SU-DHL-6 (cell line): ENCODE results near the gene CDH13.

Experiments
- H2AFZ ChIP-seq: fragments of 200-600 bp; sonication (generic); 2 replicates; pipeline ENCODE4 v1.6.1; 2014; ENCODE audit warnings: low read depth, mild to moderate bottlenecking, moderate library complexity, mixed read lengths, antibody characterized with exemption, low read length; ENCODE audit not compliant: severe bottlenecking
- H3F3A ChIP-seq: fragments of 200-600 bp; shearing (Covaris generic); 2 replicates; pipeline ENCODE4 v1.6.0; 2016; ENCODE audit warnings: antibody characterized with exemption, mild to moderate bottlenecking; ENCODE audit not compliant: insufficient read depth
- H3K27ac ChIP-seq: fragments of 200-600 bp; sonication (generic); 2 replicates; pipeline ENCODE4 v1.5.1; 2016; ENCODE audit warnings: low read depth, mild to moderate bottlenecking, low read length, moderate library complexity, mixed read lengths
- H3K27me3 ChIP-seq: fragments of 200-600 bp; sonication (generic), shearing (Covaris generic); 2 replicates; pipeline ENCODE4 v1.6.0; 2014; ENCODE audit warnings: mild to moderate bottlenecking, low read length
- H3K36me3 ChIP-seq: fragments of 200-600 bp; sonication (generic); 2 replicates; pipeline ENCODE4 v1.6.1; 2014; ENCODE audit warnings: mild to moderate bottlenecking, low read length, mixed read lengths
- H3K4me2 ChIP-seq: fragments of 300-600, 200-600 bp; shearing (Covaris generic), sonication (generic); 2 replicates; pipeline ENCODE4 v1.6.0; 2014; ENCODE audit warnings: low read length, low read depth, mild to moderate bottlenecking; ENCODE audit not compliant: poor library complexity, severe bottlenecking
- H3K4me3 ChIP-seq: fragments of 200-600 bp; sonication (generic); 2 replicates; pipeline ENCODE4 v1.5.1; 2014; ENCODE audit warnings: antibody characterized with exemption, low read length, mild to moderate bottlenecking, mixed read lengths; ENCODE audit not compliant: insufficient read depth, poor library complexity, severe bottlenecking
- H3K79me2 ChIP-seq: fragments of 200-600 bp; sonication (generic); 2 replicates; pipeline ENCODE4 v1.6.1; 2014; ENCODE audit warnings: mild to moderate bottlenecking, low read length, moderate library complexity; ENCODE audit not compliant: insufficient read depth
- H3K9ac ChIP-seq: fragments of 200-600 bp; sonication (generic); 2 replicates; pipeline ENCODE4 v1.7.0; 2014; ENCODE audit warnings: mild to moderate bottlenecking, low read length
- H3K9me2 ChIP-seq: fragments of 200-600 bp; sonication (generic); replicated peaks from 2 replicates; pipeline ENCODE4 v1.6.1; 2014; ENCODE audit warnings: low read length; ENCODE audit not compliant: insufficient read depth
- H3K9me3 ChIP-seq: fragments of 200-600 bp; sonication (generic); 2 replicates; pipeline ENCODE4 v1.6.1; 2014; ENCODE audit warnings: low read length, mixed read lengths; ENCODE audit not compliant: insufficient read depth
- H4K20me1 ChIP-seq: fragments of 200-600 bp; sonication (generic); 2 replicates; pipeline ENCODE4 v1.6.1; 2014; ENCODE audit warnings: low read depth, mild to moderate bottlenecking, antibody characterized with exemption, low read length, moderate library complexity, mixed read lengths
- EZH2phosphoT487 ChIP-seq: fragments of 200-600 bp; sonication (generic), shearing (Covaris generic); conservative IDR thresholded peaks from 2 replicates; pipeline ENCODE4 v1.6.1; 2018; ENCODE audit warnings: mild to moderate bottlenecking, antibody characterized with exemption, low read length, moderate library complexity, mixed read lengths
- TF ChIP-seq, protein P1 (sequence below): fragments of 200-600 bp; sonication (generic); IDR thresholded peaks from one replicate; pipeline ENCODE4 v1.5.1; 2017; ENCODE audit warnings: antibody characterized with exemption, mild to moderate bottlenecking, low read length, moderate library complexity; ENCODE audit not compliant: insufficient read depth, poor library complexity, severe bottlenecking

CDH13 gene

DNA sequence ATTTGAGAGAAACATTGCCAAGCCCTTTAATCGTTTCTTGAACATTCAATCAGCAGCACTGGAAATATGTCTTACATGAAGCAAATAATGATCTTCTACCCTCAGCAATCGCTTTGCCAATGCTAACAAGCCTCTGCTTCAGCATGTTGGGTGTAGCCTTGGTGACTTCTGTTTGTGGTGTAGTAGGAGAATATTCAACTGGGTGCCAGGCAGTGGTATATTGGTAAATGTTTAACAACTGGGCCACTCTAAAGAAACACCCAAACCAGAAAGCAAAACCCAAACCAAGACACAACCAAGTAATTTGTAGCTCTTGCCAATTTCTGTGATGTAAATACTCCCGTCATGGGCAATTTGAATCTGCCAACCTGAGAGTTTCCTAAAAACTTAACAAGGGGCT is 9.7 kb downstream of the CDH13 start:
- Histone ChIP-seq H3K27ac (no peak overlapping the region), H2AFZ (no peak overlapping the region), H3F3A (no peaks in the 10 kb centered on the region), H3K4me3 (no peak overlapping the region), H3K9me2 (no peaks in the 10 kb centered on the region), H3K27me3 (no peaks in the 10 kb centered on the region), H3K9ac (no peak overlapping the region), H3K79me2 (no peaks in the 10 kb centered on the region), H4K20me1 (no peaks in the 10 kb centered on the region), H3K9me3 (no peaks in the 10 kb centered on the region), H3K4me2 (no peak overlapping the region), H3K36me3 (no peaks in the 10 kb centered on the region)
- TF ChIP-seq, protein P1, sequence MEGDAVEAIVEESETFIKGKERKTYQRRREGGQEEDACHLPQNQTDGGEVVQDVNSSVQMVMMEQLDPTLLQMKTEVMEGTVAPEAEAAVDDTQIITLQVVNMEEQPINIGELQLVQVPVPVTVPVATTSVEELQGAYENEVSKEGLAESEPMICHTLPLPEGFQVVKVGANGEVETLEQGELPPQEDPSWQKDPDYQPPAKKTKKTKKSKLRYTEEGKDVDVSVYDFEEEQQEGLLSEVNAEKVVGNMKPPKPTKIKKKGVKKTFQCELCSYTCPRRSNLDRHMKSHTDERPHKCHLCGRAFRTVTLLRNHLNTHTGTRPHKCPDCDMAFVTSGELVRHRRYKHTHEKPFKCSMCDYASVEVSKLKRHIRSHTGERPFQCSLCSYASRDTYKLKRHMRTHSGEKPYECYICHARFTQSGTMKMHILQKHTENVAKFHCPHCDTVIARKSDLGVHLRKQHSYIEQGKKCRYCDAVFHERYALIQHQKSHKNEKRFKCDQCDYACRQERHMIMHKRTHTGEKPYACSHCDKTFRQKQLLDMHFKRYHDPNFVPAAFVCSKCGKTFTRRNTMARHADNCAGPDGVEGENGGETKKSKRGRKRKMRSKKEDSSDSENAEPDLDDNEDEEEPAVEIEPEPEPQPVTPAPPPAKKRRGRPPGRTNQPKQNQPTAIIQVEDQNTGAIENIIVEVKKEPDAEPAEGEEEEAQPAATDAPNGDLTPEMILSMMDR = no peak
- no peak for TF ChIP-seq EZH2phosphoT487

DNA sequence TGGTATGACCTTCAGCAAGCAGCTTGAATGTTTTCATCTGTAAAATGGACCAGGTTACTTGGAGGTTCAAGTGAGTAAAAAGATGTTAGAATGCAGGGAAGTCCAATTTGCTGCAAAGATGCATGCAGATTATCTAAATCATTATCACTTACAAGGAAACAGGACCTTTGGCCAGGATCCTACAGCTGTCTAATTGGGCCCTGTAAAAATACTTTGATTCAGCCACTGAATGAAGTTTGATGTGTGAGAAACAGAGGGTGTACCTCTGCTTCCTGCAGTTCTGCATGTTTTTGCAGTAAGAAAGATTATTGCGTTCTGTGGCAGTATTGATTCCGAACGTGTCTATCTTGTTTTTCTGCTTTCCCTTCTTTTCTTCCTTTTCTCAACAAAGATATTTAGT is 10.2 kb downstream of the CDH13 start:
- Histone ChIP-seq H3K79me2 (no peaks in the 10 kb centered on the region), H3K9me3 (no peaks in the 10 kb centered on the region), H3F3A (no peaks in the 10 kb centered on the region), H3K27me3 (no peaks in the 10 kb centered on the region), H3K36me3 (no peaks in the 10 kb centered on the region), H3K9me2 (no peaks in the 10 kb centered on the region), H4K20me1 (no peaks in the 10 kb centered on the region), H3K27ac (no peak overlapping the region), H3K4me2 (no peak overlapping the region), H3K4me3 (no peak overlapping the region), H2AFZ (no peak overlapping the region), H3K9ac (no peak overlapping the region)
- no peak for TF ChIP-seq EZH2phosphoT487
- TF ChIP-seq, protein P1 = no peak

DNA sequence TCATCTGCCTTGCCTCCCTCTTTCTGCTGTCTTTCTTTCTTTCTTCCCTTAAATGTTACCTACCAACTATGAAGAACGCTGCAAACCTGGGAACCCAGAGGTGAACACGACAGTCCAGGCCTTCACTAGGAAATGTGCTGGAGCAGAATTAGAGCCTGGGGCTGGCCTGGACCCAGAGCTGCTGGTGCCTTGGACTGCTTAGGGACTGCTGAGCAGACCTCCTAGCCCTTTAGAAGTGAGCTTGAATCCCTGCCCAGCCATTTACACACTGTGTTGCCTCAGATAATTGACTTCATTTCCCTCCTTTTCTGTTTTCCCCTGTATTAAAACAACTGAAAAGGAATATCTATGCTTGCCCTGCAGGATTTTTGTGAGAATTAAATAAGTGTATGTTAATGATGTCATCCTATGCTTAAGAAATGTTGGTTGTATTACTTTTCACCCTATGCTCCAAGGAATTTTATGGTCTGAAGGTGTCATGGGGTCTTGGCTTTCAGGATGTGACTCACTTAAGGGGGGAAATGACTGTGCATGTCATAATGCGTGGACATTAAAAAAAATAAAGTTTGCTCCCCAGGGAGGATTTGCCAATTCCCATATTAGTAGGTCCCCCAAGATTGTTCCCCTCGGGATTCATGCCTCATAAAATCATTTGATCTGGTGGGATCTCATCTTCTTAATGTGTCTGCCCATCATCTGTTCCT is 11.5 kb downstream of the CDH13 start:
- Histone ChIP-seq H2AFZ (no peak overlapping the region), H3K9me3 (no peaks in the 10 kb centered on the region), H3K9me2 (no peaks in the 10 kb centered on the region), H3K79me2 (no peaks in the 10 kb centered on the region), H3K4me2 (no peak overlapping the region), H3K27ac (no peak overlapping the region), H3F3A (no peaks in the 10 kb centered on the region), H3K36me3 (no peaks in the 10 kb centered on the region), H3K4me3 (no peak overlapping the region), H4K20me1 (no peaks in the 10 kb centered on the region), H3K9ac (no peak overlapping the region), H3K27me3 (no peaks in the 10 kb centered on the region)
- TF ChIP-seq, protein P1 = no peak
- TF ChIP-seq EZH2phosphoT487 = no peak
